Activated CD4-positive, alpha-beta T cell treated with anti-CD3 and anti-CD28 coated beads, Interleukin-2, amount 10 ng/mL, durations not matched to agents 7 days and 5 days (primary cell): ENCODE data around the gene DUSP1. TPM values are rescaled to one million over a fixed set of nuclear protein-coding genes. Genes with fewer than 3 reads are reported as not detected.

Experiments used
- CTCF ChIA-PET: fragments of 350-600 bp; sonication (Branson Sonifier 250); formaldehyde crosslinking; loops from one replicate; lab custom pipeline; 2021; ENCODE audit warnings: antibody characterized with exemption; lab: Charles Lee
- POLR2A ChIA-PET: fragments of 350-600 bp; sonication (Branson Sonifier 250); formaldehyde crosslinking; loops from one replicate; lab custom pipeline; 2021; ENCODE audit warnings: antibody characterized with exemption; lab: Charles Lee
- DNase-seq: peaks from one replicate; pipeline ENCODE4 v3.0.0-alpha.2; 2020
- H3K27ac Mint-ChIP-seq: one replicate; pipeline ENCODE4 v1.8.0; 2021; ENCODE audit warnings: mild to moderate bottlenecking, moderate library complexity, mixed read lengths
- H3K27me3 Mint-ChIP-seq: one replicate; pipeline ENCODE4 v1.8.0; 2021; ENCODE audit warnings: mixed read lengths
- H3K36me3 Mint-ChIP-seq: one replicate; pipeline ENCODE4 v1.8.0; 2021; ENCODE audit warnings: low read depth, mixed read lengths
- H3K4me1 Mint-ChIP-seq: one replicate; pipeline ENCODE4 v1.8.0; 2021; ENCODE audit warnings: mixed read lengths
- H3K4me3 Mint-ChIP-seq: one replicate; pipeline ENCODE4 v1.8.0; 2021; ENCODE audit warnings: mild to moderate bottlenecking, moderate library complexity, mixed read lengths
- H3K9me3 Mint-ChIP-seq: one replicate; pipeline ENCODE4 v1.8.0; 2021; ENCODE audit warnings: mixed read lengths
- total RNA-seq, 2 experiments: library from RNA; stranded (reverse); gene quantifications; one replicate each; pipeline ENCODE4 v1.2.3, GENCODE V29; 2021

Gene DUSP1
- total RNA-seq, 2 experiments from 2014 or later: 11.3 to 14.9 TPM

GRCh38 chr5:172749881-172750633 lies 20.9 kb downstream of the DUSP1 start:
- Mint-ChIP-seq H3K27ac (no peak overlapping the region), H3K4me1 (no peaks in the 10 kb centered on the region), H3K4me3 (no peak overlapping the region), H3K9me3 (no peaks in the 10 kb centered on the region), H3K36me3 (no peaks in the 10 kb centered on the region), H3K27me3 (no peaks in the 10 kb centered on the region)
- POLR2A ChIA-PET: no interaction called here
- DNase-seq: no peak
- CTCF ChIA-PET: interaction anchor here (1.1 to 1.3 kb wide), 2 partner anchors 21 to 22 kb away, joined by 3 to 4 read pairs; partner anchors contain the start of gene DUSP1

- no peaks in the 10 kb centered on the region for H3K36me3 Mint-ChIP-seq
- H3K9me3 Mint-ChIP-seq: no peaks in the 10 kb centered on the region
- no peak overlapping the region for H3K27ac Mint-ChIP-seq
- H3K4me1 Mint-ChIP-seq: no peaks in the 10 kb centered on the region
- POLR2A ChIA-PET: no interaction called here
- no peak for DNase-seq
- H3K27me3 Mint-ChIP-seq: no peaks in the 10 kb centered on the region
- H3K4me3 Mint-ChIP-seq: no peak overlapping the region
- CTCF ChIA-PET: interaction anchor here (1.1 to 1.3 kb wide), 2 partner anchors 22 to 23 kb away, joined by 3 to 4 read pairs; partner anchors contain the start of gene DUSP1
Observed at GRCh38 chr5:172749076-172749475, 21.9 kb downstream of the DUSP1 start.

- Mint-ChIP-seq H3K4me1 (no peaks in the 10 kb centered on the region), H3K4me3 (no peak overlapping the region)
Observed at GRCh38 chr5:172748341-172748843, 22.6 kb downstream of the DUSP1 start.

GRCh38 chr5:172747471-172747870 lies 23.5 kb downstream of the DUSP1 start:
- Mint-ChIP-seq H3K4me3 (no peak overlapping the region), H3K27me3 (no peaks in the 10 kb centered on the region), H3K27ac (no peak overlapping the region), H3K9me3 (no peaks in the 10 kb centered on the region), H3K4me1 (no peaks in the 10 kb centered on the region), H3K36me3 (no peaks in the 10 kb centered on the region)
- CTCF ChIA-PET: interaction anchor here (1.2 kb wide), 1 partner anchor 25 kb away, joined by 5 read pairs; no protein-coding TSS in a partner anchor
- DNase-seq: no peak
- POLR2A ChIA-PET: no interaction called here

More at GRCh38 chr5:172748341-172748843, 22.6 kb downstream of the DUSP1 start:
- ChIA-PET POLR2A (no interaction called here), CTCF (no interaction called here)
- no peaks in the 10 kb centered on the region for H3K36me3 Mint-ChIP-seq
- H3K27me3 Mint-ChIP-seq: no peaks in the 10 kb centered on the region
- no peak for DNase-seq
- no peak overlapping the region for H3K27ac Mint-ChIP-seq
- no peaks in the 10 kb centered on the region for H3K9me3 Mint-ChIP-seq

GRCh38 chr5:172746725-172747124 lies 24.3 kb downstream of the DUSP1 start:
- Mint-ChIP-seq H3K9me3 (no peaks in the 10 kb centered on the region), H3K4me1 (no peaks in the 10 kb centered on the region), H3K27me3 (no peaks in the 10 kb centered on the region), H3K27ac (no peak overlapping the region), H3K4me3 (no peak overlapping the region), H3K36me3 (no peaks in the 10 kb centered on the region)
- ChIA-PET POLR2A (no interaction called here), CTCF (interaction anchor here (1.2 kb wide), 1 partner anchor 26 kb away, joined by 5 read pairs; no protein-coding TSS in a partner anchor)
- DNase-seq: no peak

- Mint-ChIP-seq H3K4me1 (no peaks in the 10 kb centered on the region), H3K4me3 (no peak overlapping the region), H3K27ac (no peak overlapping the region), H3K27me3 (no peaks in the 10 kb centered on the region), H3K9me3 (no peaks in the 10 kb centered on the region), H3K36me3 (no peaks in the 10 kb centered on the region)
- no peak for DNase-seq
- POLR2A ChIA-PET: no interaction called here
- CTCF ChIA-PET: no interaction called here
Observed at GRCh38 chr5:172745838-172746237, 25.2 kb downstream of the DUSP1 start.

GRCh38 chr5:172745406-172745805 lies 25.6 kb downstream of the DUSP1 start:
- ChIA-PET POLR2A (no interaction called here), CTCF (no interaction called here)
- no peaks in the 10 kb centered on the region for H3K9me3 Mint-ChIP-seq
- no peaks in the 10 kb centered on the region for H3K4me1 Mint-ChIP-seq
- H3K27ac Mint-ChIP-seq: no peak overlapping the region
- H3K4me3 Mint-ChIP-seq: no peak overlapping the region
- DNase-seq: no peak
- H3K36me3 Mint-ChIP-seq: no peaks in the 10 kb centered on the region
- no peaks in the 10 kb centered on the region for H3K27me3 Mint-ChIP-seq

GRCh38 chr5:172744123-172745104 lies 26.6 kb downstream of the DUSP1 start:
- Mint-ChIP-seq H3K27ac (no peak overlapping the region), H3K9me3 (no peaks in the 10 kb centered on the region), H3K4me3 (no peak overlapping the region), H3K27me3 (no peaks in the 10 kb centered on the region), H3K36me3 (no peaks in the 10 kb centered on the region), H3K4me1 (no peaks in the 10 kb centered on the region)
- POLR2A ChIA-PET: no interaction called here
- DNase-seq: no peak
- CTCF ChIA-PET: interaction anchor here (0.6 kb wide), 1 partner anchor 222 kb away, joined by 3 read pairs; no protein-coding TSS in a partner anchor

GRCh38 chr5:172743112-172743959 lies 27.7 kb downstream of the DUSP1 start:
- Mint-ChIP-seq H3K4me3 (no peak overlapping the region), H3K4me1 (no peaks in the 10 kb centered on the region), H3K27ac (no peak overlapping the region), H3K27me3 (no peaks in the 10 kb centered on the region), H3K36me3 (no peaks in the 10 kb centered on the region), H3K9me3 (no peaks in the 10 kb centered on the region)
- CTCF ChIA-PET: interaction anchor here (0.6 kb wide), 1 partner anchor 223 kb away, joined by 3 read pairs; no protein-coding TSS in a partner anchor
- POLR2A ChIA-PET: no interaction called here
- no peak for DNase-seq

- H3K4me1 Mint-ChIP-seq: no peaks in the 10 kb centered on the region
- no peaks in the 10 kb centered on the region for H3K27me3 Mint-ChIP-seq
- no peaks in the 10 kb centered on the region for H3K9me3 Mint-ChIP-seq
- ChIA-PET CTCF (interaction anchor here (1.3 kb wide), 1 partner anchor 26 kb away, joined by 4 read pairs; no protein-coding TSS in a partner anchor), POLR2A (no interaction called here)
- no peak for DNase-seq
- no peaks in the 10 kb centered on the region for H3K36me3 Mint-ChIP-seq
- H3K4me3 Mint-ChIP-seq: no peak overlapping the region
- H3K27ac Mint-ChIP-seq: no peak overlapping the region
Observed at GRCh38 chr5:172741206-172741582, 29.8 kb downstream of the DUSP1 start.

- no peaks in the 10 kb centered on the region for H3K4me1 Mint-ChIP-seq
- no peak overlapping the region for H3K27ac Mint-ChIP-seq
Observed at GRCh38 chr5:172740428-172741205, 30.4 kb downstream of the DUSP1 start.

More at GRCh38 chr5:172740428-172741205, 30.4 kb downstream of the DUSP1 start:
- no peak for DNase-seq
- ChIA-PET POLR2A (no interaction called here), CTCF (interaction anchor here (1.3 kb wide), 1 partner anchor 26 kb away, joined by 4 read pairs; no protein-coding TSS in a partner anchor)
- H3K36me3 Mint-ChIP-seq: no peaks in the 10 kb centered on the region
- no peaks in the 10 kb centered on the region for H3K27me3 Mint-ChIP-seq
- H3K4me3 Mint-ChIP-seq: no peak overlapping the region
- no peaks in the 10 kb centered on the region for H3K9me3 Mint-ChIP-seq
